GM12872 (cell line): Measurements from ENCODE around the gene PARP1.

Source experiments
- CTCF ChIP-seq: IDR thresholded peaks from 3 replicates; pipeline ENCODE4 v1.5.1; 2011; ENCODE audit warnings: low read depth, mild to moderate bottlenecking, low read length, moderate library complexity; ENCODE audit not compliant: insufficient read depth

The PARP1 gene

GRCh38 chr1:226362891-226363447 is 44.9 kb downstream of the PARP1 start:
- no peak for TF ChIP-seq CTCF

GRCh38 chr1:226362361-226362760 is 45.5 kb downstream of the PARP1 start:
- TF ChIP-seq CTCF, result no peak

GRCh38 chr1:226360106-226360746 is 47.7 kb downstream of the PARP1 start:
- TF ChIP-seq CTCF, result no peak

GRCh38 chr1:226357416-226357815 is 50.5 kb downstream of the PARP1 start:
- TF ChIP-seq CTCF, result no peak

- no peak for TF ChIP-seq CTCF
Measured at GRCh38 chr1:226355669-226356551, 52.0 kb downstream of the PARP1 start.

GRCh38 chr1:226355016-226355415 is 52.9 kb downstream of the PARP1 start:
- TF ChIP-seq CTCF, result no peak

- TF ChIP-seq CTCF, result no peak
Measured at GRCh38 chr1:226353698-226354525, 54.0 kb downstream of the PARP1 start.
